ENCODE measurements around the gene BRDT. TPM values are rescaled to one million over a fixed set of nuclear protein-coding genes. Genes with fewer than 3 reads are reported as not detected.
A peak's percentile ranks its signal among the peaks of the same experiment; 100 is the strongest.
"Not testable (repeated sequence)": the region's sequence is repeated elsewhere in the genome, so short reads cannot be mapped to it uniquely, and the experiment has no call there.

Gene BRDT
- polyA plus RNA-seq, 1 donor = not detected

DNA sequence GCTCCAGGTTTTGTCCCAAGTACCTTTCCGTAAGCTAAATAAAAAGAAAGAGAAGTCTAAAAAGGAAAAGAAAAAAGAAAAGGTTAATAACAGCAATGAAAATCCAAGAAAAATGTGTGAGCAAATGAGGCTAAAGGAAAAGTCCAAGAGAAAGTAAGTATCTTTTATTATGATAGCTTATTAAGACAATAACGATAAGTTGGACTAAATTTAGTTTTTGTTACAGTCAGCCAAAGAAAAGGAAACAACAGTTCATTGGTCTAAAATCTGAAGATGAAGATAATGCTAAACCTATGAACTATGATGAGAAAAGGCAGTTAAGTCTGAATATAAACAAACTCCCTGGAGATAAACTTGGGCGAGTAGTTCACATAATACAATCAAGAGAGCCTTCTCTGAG, 31.5 kb downstream of the BRDT start:
- H3K27ac ChIP-seq (ENCODE audit: low read length) = no peak overlapping the region
- 63% methylated on average over 2 of the region's 3 CpGs for WGBS (ENCODE audit: insufficient coverage, low lambda C conversion rate)
- H3K4me3 ChIP-seq (ENCODE audit: low read length) = no peak overlapping the region
- H3K36me3 ChIP-seq (ENCODE audit: control insufficient read depth, insufficient read depth, low read length) = no peaks in the 10 kb centered on the region
- peaks cover 2% of the 10 kb centered on the region for H3K27me3 ChIP-seq (ENCODE audit: control insufficient read depth, insufficient read depth, low read length)
- no peak for DNase-seq
- H3K4me1 ChIP-seq (ENCODE audit: control insufficient read depth, insufficient read depth, low read length) = no peaks in the 10 kb centered on the region
- no peaks in the 10 kb centered on the region for H3K9me3 ChIP-seq (ENCODE audit: control insufficient read depth, low read depth, low read length)

DNA sequence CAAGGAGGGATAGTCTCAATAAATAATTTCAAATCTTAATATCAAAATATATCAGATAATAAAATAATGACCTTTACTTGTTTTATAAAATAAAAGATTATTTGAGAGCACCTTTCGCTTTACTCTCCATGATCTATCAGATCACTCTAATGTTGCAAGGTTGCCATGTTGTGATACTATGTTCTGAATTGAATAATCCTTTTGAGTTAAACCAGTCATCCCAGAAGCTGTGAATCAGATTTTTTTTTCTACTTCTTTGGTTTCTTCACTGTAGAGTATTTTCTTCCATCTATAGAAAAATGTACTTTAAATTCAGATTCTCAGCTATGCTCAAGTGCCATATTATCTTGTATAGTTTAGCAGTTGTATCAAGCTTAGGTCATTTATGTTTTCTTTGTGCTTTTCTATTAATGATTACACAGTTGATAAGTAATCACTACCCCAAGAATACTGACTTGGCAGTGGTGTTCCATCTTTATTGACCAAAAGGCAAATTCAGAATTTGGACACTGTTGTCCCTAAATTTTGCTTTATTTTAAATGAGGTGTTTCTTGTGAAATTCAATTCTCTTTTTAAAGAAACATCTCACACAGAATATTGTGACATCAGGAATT, 32.9 kb downstream of the BRDT start:
- 100% methylated on average over 1 of the region's 1 CpG for WGBS (ENCODE audit: insufficient coverage, low lambda C conversion rate)
- Histone ChIP-seq H3K27ac (ENCODE audit: low read length) (no peak overlapping the region), H3K9me3 (ENCODE audit: control insufficient read depth, low read depth, low read length) (no peaks in the 10 kb centered on the region), H3K4me3 (ENCODE audit: low read length) (no peak overlapping the region), H3K36me3 (ENCODE audit: control insufficient read depth, insufficient read depth, low read length) (no peaks in the 10 kb centered on the region), H3K27me3 (ENCODE audit: control insufficient read depth, insufficient read depth, low read length) (peaks cover 2% of the 10 kb centered on the region), H3K4me1 (ENCODE audit: control insufficient read depth, insufficient read depth, low read length) (no peaks in the 10 kb centered on the region)
- no peak for DNase-seq

DNA sequence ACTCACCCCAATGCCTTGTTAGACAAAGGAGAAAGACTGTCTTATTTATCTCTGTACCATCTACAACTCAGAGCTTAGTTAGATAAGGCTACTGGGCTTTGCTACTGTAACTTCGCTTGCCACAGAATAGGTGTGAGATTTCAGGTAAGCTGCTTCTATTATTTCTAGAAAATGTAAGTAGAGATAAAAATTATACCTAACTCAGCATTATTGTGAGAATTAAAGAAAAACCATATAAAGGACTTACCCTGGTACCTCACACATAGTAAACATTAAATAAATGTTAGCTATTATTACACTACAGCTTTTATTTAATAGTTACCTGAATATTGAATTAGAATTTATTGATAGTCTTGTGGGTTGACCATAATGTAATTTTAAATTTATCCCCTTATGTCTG, 44.1 kb downstream of the BRDT start:
- no peak overlapping the region for H3K27ac ChIP-seq (ENCODE audit: low read length)
- H3K4me1 ChIP-seq (ENCODE audit: control insufficient read depth, insufficient read depth, low read length) = no peaks in the 10 kb centered on the region
- 83% methylated on average over 1 of the region's 1 CpG for WGBS (ENCODE audit: insufficient coverage, low lambda C conversion rate)
- DNase-seq = no peak
- H3K9me3 ChIP-seq (ENCODE audit: control insufficient read depth, low read depth, low read length) = no peaks in the 10 kb centered on the region
- H3K4me3 ChIP-seq (ENCODE audit: low read length) = no peak overlapping the region
- H3K36me3 ChIP-seq (ENCODE audit: control insufficient read depth, insufficient read depth, low read length) = no peaks in the 10 kb centered on the region
- H3K27me3 ChIP-seq (ENCODE audit: control insufficient read depth, insufficient read depth, low read length) = no peaks in the 10 kb centered on the region

DNA sequence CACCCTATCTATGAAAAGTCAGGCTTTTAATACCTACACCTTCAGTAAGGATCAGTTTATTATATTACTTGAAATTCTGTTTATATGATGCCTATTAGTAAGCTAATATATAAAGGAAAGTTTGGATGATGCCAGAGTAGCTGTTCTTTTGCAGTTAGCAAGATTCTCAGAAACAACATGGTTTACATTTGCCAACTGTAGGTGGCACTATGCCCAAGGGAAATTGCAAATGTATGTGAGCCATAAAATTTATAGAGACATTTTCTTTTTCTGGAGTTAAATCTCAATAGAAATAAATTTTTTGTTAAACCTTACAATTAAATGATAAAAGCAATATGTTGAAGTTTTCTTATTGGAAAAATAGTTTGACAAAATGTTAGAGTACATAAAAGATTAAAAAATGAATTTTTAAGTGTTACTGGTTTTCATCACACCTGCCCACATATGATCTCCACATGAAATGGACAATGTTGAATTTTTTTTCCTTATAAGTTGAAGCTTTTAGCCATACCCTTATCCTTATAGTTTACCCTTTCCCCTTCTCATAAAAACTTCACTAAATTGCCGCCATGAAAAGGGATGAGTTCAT, 48.5 kb downstream of the BRDT start:
- H3K36me3 ChIP-seq (ENCODE audit: control insufficient read depth, insufficient read depth, low read length) = no peaks in the 10 kb centered on the region
- H3K4me3 ChIP-seq (ENCODE audit: low read length) = no peak overlapping the region
- H3K9me3 ChIP-seq (ENCODE audit: control insufficient read depth, low read depth, low read length) = no peaks in the 10 kb centered on the region
- WGBS (ENCODE audit: insufficient coverage, low lambda C conversion rate) = no CpG with 5 or more reads among the region's 1 CpG
- DNase-seq = peak; percentile 12 to 28
- no peaks in the 10 kb centered on the region for H3K4me1 ChIP-seq (ENCODE audit: control insufficient read depth, insufficient read depth, low read length)
- H3K27ac ChIP-seq (ENCODE audit: low read length) = no peak overlapping the region
- no peaks in the 10 kb centered on the region for H3K27me3 ChIP-seq (ENCODE audit: control insufficient read depth, insufficient read depth, low read length)

DNA sequence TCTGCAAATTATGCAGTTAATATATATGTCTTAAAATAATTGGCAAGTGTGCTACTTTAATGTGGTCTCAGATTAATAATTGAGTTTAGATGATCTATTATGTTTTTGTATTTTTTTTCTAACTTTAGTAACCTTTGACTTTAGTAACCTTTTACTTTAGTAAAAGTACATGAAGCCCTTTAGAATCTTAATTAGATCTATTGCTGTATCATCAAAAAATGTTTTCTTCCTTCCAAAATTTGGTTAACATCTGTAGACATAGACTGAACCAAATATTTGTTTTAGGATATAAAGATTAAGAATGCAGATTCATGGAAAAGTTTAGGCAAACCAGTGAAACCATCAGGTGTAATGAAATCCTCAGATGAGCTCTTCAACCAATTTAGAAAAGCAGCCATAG, 54.9 kb downstream of the BRDT start:
- Histone ChIP-seq H3K27me3 (ENCODE audit: control insufficient read depth, insufficient read depth, low read length) (no peaks in the 10 kb centered on the region), H3K4me3 (ENCODE audit: low read length) (no peak overlapping the region), H3K36me3 (ENCODE audit: control insufficient read depth, insufficient read depth, low read length) (no peaks in the 10 kb centered on the region), H3K27ac (ENCODE audit: low read length) (no peak overlapping the region), H3K9me3 (ENCODE audit: control insufficient read depth, low read depth, low read length) (no peaks in the 10 kb centered on the region), H3K4me1 (ENCODE audit: control insufficient read depth, insufficient read depth, low read length) (no peaks in the 10 kb centered on the region)
- DNase-seq = no peak

DNA sequence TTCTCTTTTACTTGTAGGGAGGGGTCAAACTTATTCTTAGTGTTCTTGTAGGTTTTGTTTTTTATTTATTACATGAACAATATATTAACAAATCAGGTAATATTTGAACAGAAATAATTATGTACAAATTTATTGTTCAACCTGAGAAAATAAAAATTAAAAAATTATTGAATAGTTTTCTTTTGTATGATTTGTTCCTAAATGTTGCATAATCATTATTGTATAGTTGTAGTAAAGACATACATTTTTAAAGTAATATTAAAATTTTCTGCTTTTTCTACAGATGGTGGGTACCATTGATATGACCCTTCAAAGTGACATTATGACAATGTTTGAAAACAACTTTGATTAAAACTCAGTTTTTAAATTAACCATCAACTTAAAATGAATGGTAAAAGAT, 64.7 kb downstream of the BRDT start:
- no peak for DNase-seq
- no peak overlapping the region for H3K4me3 ChIP-seq (ENCODE audit: low read length)
- no peaks in the 10 kb centered on the region for H3K9me3 ChIP-seq (ENCODE audit: control insufficient read depth, low read depth, low read length)
- no peaks in the 10 kb centered on the region for H3K27me3 ChIP-seq (ENCODE audit: control insufficient read depth, insufficient read depth, low read length)
- H3K4me1 ChIP-seq (ENCODE audit: control insufficient read depth, insufficient read depth, low read length) = no peaks in the 10 kb centered on the region
- no peaks in the 10 kb centered on the region for H3K36me3 ChIP-seq (ENCODE audit: control insufficient read depth, insufficient read depth, low read length)
- H3K27ac ChIP-seq (ENCODE audit: low read length) = no peak overlapping the region

DNA sequence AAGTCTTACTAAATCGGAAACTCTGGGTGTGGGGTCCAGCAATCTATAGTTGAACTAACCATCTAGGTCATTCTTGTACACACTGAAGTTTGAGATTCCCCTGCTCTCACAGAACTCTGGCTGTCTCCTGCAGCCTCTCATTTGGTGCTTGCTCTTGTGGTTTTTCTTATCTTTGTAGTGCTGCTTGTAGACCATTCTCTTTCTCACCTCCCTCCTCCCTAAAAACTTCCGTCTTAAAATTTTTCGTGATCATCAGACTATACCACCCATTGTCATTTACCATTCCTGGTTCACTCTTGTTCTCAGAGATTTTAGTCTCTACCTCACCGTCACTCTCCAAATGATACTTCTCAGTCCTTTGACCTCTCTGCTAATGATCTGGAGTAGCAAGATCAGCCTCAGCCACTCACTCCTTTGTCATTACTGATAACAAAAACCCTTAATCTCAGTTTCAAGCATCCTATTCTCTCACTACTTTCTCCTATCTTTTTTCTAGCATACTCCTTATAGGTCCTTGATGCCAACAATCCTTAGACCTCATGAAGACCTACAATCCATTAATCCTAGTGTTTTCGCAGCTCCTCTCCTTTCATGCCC, 67.6 kb downstream of the BRDT start:
- H3K27me3 ChIP-seq (ENCODE audit: control insufficient read depth, insufficient read depth, low read length) = no peaks in the 10 kb centered on the region
- no peaks in the 10 kb centered on the region for H3K9me3 ChIP-seq (ENCODE audit: control insufficient read depth, low read depth, low read length)
- WGBS (ENCODE audit: insufficient coverage, low lambda C conversion rate) = 100% methylated on average over 3 of the region's 5 CpGs
- H3K4me1 ChIP-seq (ENCODE audit: control insufficient read depth, insufficient read depth, low read length) = no peaks in the 10 kb centered on the region
- no peak for DNase-seq
- H3K4me3 ChIP-seq (ENCODE audit: low read length) = no peak overlapping the region
- H3K36me3 ChIP-seq (ENCODE audit: control insufficient read depth, insufficient read depth, low read length) = no peaks in the 10 kb centered on the region
- no peak overlapping the region for H3K27ac ChIP-seq (ENCODE audit: low read length)

DNA sequence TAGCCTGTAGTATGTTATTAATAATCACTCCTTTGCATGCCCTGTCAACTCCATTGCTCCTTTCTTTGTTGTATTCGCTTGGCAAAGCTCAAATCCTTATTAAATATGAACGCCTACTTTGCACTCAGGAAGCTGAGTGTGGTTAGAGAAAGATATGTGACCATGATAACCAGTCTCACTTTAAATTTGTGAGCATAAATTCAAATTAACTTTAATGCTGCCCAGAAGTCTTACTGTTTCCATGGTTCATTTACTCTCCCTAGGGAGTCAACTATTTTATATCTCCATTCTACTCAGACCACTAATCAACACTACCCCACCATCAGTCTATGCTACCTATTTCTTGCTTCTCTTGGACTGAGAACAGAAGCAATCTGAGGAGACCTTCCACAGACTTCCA, 68.5 kb downstream of the BRDT start:
- no peaks in the 10 kb centered on the region for H3K27me3 ChIP-seq (ENCODE audit: control insufficient read depth, insufficient read depth, low read length)
- no peak overlapping the region for H3K27ac ChIP-seq (ENCODE audit: low read length)
- no peaks in the 10 kb centered on the region for H3K9me3 ChIP-seq (ENCODE audit: control insufficient read depth, low read depth, low read length)
- no peak for DNase-seq
- no peaks in the 10 kb centered on the region for H3K4me1 ChIP-seq (ENCODE audit: control insufficient read depth, insufficient read depth, low read length)
- no peak overlapping the region for H3K4me3 ChIP-seq (ENCODE audit: low read length)
- no CpG with 5 or more reads among the region's 2 CpGs for WGBS (ENCODE audit: insufficient coverage, low lambda C conversion rate)
- H3K36me3 ChIP-seq (ENCODE audit: control insufficient read depth, insufficient read depth, low read length) = no peaks in the 10 kb centered on the region

DNA sequence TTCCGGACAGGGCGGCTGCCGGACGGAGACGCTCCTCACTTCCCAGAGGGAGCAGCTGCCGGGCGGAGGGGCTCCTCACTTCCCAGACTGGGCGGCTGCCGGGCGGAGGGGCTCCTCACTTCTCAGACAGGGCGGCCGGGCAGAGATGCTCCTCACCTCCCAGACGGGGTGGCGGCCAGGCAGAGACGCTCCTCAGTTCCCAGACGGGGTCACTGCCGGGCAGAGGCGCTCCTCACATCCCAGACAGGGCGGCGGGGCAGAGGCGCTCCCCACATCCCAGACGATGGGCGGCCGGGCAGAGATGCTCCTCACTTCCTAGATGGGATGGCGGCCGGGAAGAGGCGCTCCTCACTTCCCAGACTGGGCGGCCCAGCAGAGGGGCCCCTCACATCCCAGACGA, 76.8 kb downstream of the BRDT start:
- not testable (repeated sequence) for H3K36me3 ChIP-seq (ENCODE audit: control insufficient read depth, insufficient read depth, low read length); DNase-seq; H3K27ac ChIP-seq (ENCODE audit: low read length); H3K4me3 ChIP-seq (ENCODE audit: low read length); H3K9me3 ChIP-seq (ENCODE audit: control insufficient read depth, low read depth, low read length); H3K27me3 ChIP-seq (ENCODE audit: control insufficient read depth, insufficient read depth, low read length); H3K4me1 ChIP-seq (ENCODE audit: control insufficient read depth, insufficient read depth, low read length)
- WGBS (ENCODE audit: insufficient coverage, low lambda C conversion rate) = no CpG with 5 or more reads among the region's 29 CpGs

DNA sequence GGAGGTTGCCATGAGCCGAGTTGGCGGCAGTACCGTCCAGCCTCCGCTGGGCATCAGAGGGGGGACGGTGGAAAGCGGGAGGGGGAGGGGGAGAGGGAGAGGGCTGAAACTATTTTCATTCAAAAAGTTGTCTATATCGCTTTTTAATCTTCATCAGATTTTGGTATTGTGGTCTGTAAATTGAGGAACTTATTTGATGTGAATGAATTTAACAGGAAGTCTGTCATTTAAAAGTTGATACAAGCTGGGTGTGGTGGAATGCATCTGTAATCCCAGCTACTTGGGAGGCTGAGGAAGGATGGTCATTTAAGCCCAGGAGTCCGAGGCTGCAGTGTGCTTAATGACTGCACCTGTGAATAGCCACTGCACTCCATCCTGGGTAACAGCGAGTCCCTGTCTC, 77.6 kb downstream of the BRDT start:
- DNase-seq = no peak
- Histone ChIP-seq H3K9me3 (ENCODE audit: control insufficient read depth, low read depth, low read length) (peaks cover 3% of the 10 kb centered on the region), H3K36me3 (ENCODE audit: control insufficient read depth, insufficient read depth, low read length) (no peaks in the 10 kb centered on the region), H3K27ac (ENCODE audit: low read length) (no peak overlapping the region), H3K4me1 (ENCODE audit: control insufficient read depth, insufficient read depth, low read length) (peaks cover 10% of the 10 kb centered on the region), H3K4me3 (ENCODE audit: low read length) (no peak overlapping the region), H3K27me3 (ENCODE audit: control insufficient read depth, insufficient read depth, low read length) (no peaks in the 10 kb centered on the region)
- 100% methylated on average over 1 of the region's 9 CpGs for WGBS (ENCODE audit: insufficient coverage, low lambda C conversion rate)

All from large intestine (tissue), 3 donors.